ENCODE measurements around the gene SOHLH1. TPM values are rescaled to one million over a fixed set of nuclear protein-coding genes. Genes with fewer than 3 reads are reported as not detected.

Gene SOHLH1
- total and polyA plus RNA-seq, 8 donors = not detected

- WGBS, 5 donors = 79 to 86% (median 82%) methylated on average over 23 to 24 of the region's 24 CpGs
- peaks cover 0 to 96% (median 0%) of the 10 kb centered on the region in 3 donors for H3K27me3 ChIP-seq
- no peak overlapping the region for H3K27ac ChIP-seq
- no peaks in the 10 kb centered on the region for H3K4me1 ChIP-seq
- no peak for DNase-seq
- intact Hi-C loops (cut with DNase I; ENCODE audit: low total_unique reads) = no loop called here
- no peak overlapping the region for H3K4me3 ChIP-seq
- H3K36me3 ChIP-seq = no peaks in the 10 kb centered on the region
- TF ChIP-seq POLR2AphosphoS5 (IDR thresholded peaks at IDR 0.05) (no peak), CTCF (IDR thresholded peaks at IDR 0.05) (no peak), POLR2A (IDR thresholded peaks at IDR 0.05) (no peak), EP300 (IDR thresholded peaks at IDR 0.05) (no peak)
- H3K9me3 ChIP-seq = no peaks in the 10 kb centered on the region
Observed at GRCh38 chr9:135745686-135746324, 46.5 kb upstream of the SOHLH1 start.

GRCh38 chr9:135745189-135745588 lies 45.9 kb upstream of the SOHLH1 start:
- peaks cover 0 to 96% (median 0%) of the 10 kb centered on the region in 3 donors for H3K27me3 ChIP-seq
- 70 to 80% (median 78%) methylated on average over 5 to 21 of the region's 21 CpGs for WGBS, 5 donors
- no peaks in the 10 kb centered on the region for H3K9me3 ChIP-seq

GRCh38 chr9:135744333-135745070 lies 45.2 kb upstream of the SOHLH1 start:
- 73 to 81% (median 79%) methylated on average over 21 to 33 of the region's 33 CpGs for WGBS, 5 donors
- no peak overlapping the region for H3K27ac ChIP-seq
- no peaks in the 10 kb centered on the region for H3K9me3 ChIP-seq
- H3K4me3 ChIP-seq = no peak overlapping the region
- intact Hi-C loops (cut with DNase I; ENCODE audit: low total_unique reads) = no loop called here
- no peaks in the 10 kb centered on the region for H3K4me1 ChIP-seq
- DNase-seq = no peak
- H3K27me3 ChIP-seq = peaks cover 0 to 98% (median 0%) of the 10 kb centered on the region in 3 donors
- H3K36me3 ChIP-seq = no peaks in the 10 kb centered on the region
- TF ChIP-seq EP300 (IDR thresholded peaks at IDR 0.05) (no peak), POLR2AphosphoS5 (IDR thresholded peaks at IDR 0.05) (no peak), POLR2A (IDR thresholded peaks at IDR 0.05) (no peak), CTCF (IDR thresholded peaks at IDR 0.05) (no peak)

More at GRCh38 chr9:135745189-135745588, 45.9 kb upstream of the SOHLH1 start:
- intact Hi-C loops (cut with DNase I; ENCODE audit: low total_unique reads) = no loop called here
- DNase-seq = no peak
- no peaks in the 10 kb centered on the region for H3K4me1 ChIP-seq
- H3K4me3 ChIP-seq = no peak overlapping the region
- TF ChIP-seq POLR2A (IDR thresholded peaks at IDR 0.05) (no peak), CTCF (IDR thresholded peaks at IDR 0.05) (no peak), POLR2AphosphoS5 (IDR thresholded peaks at IDR 0.05) (no peak), EP300 (IDR thresholded peaks at IDR 0.05) (no peak)
- no peak overlapping the region for H3K27ac ChIP-seq
- H3K36me3 ChIP-seq = no peaks in the 10 kb centered on the region

GRCh38 chr9:135743546-135744332 lies 44.5 kb upstream of the SOHLH1 start:
- TF ChIP-seq POLR2A (IDR thresholded peaks at IDR 0.05) (no peak), POLR2AphosphoS5 (IDR thresholded peaks at IDR 0.05) (no peak), CTCF (IDR thresholded peaks at IDR 0.05) (no peak), EP300 (IDR thresholded peaks at IDR 0.05) (no peak)
- Histone ChIP-seq H3K27ac (no peak overlapping the region), H3K9me3 (no peaks in the 10 kb centered on the region), H3K4me3 (no peak overlapping the region), H3K4me1 (no peaks in the 10 kb centered on the region), H3K36me3 (no peaks in the 10 kb centered on the region), H3K27me3 (peaks cover 0 to 98% (median under 1%) of the 10 kb centered on the region in 3 donors)
- WGBS, 5 donors = 67 to 82% (median 75%) methylated on average over 10 to 25 of the region's 25 CpGs
- intact Hi-C loops (cut with DNase I; ENCODE audit: low total_unique reads) = no loop called here
- DNase-seq = no peak
